Measurements from ENCODE around the gene ERRFI1.

Gene ERRFI1

GRCh38 chr1:8011923-8012858 is 13.9 kb downstream of the ERRFI1 start:
- TF ChIP-seq POLR2A (IDR thresholded peaks at IDR 0.05; ENCODE audit: extremely low read depth, insufficient read length) (no peak), CTCF (IDR thresholded peaks at IDR 0.05; ENCODE audit: low read depth, low read length) (no peak), MYC (IDR thresholded peaks at IDR 0.05; ENCODE audit: low read depth, low read length) (no peak), MAX (IDR thresholded peaks at IDR 0.05; ENCODE audit: low read depth, low read length) (no peak)
- no peak overlapping the region for H3K4me3 ChIP-seq (ENCODE audit: low read depth, low read length)
- DNase-seq (ENCODE audit: low read depth): no peak

GRCh38 chr1:8011016-8011415 is 15.1 kb downstream of the ERRFI1 start:
- DNase-seq (ENCODE audit: low read depth): no peak
- TF ChIP-seq POLR2A (IDR thresholded peaks at IDR 0.05; ENCODE audit: extremely low read depth, insufficient read length) (no peak), MAX (IDR thresholded peaks at IDR 0.05; ENCODE audit: low read depth, low read length) (no peak), CTCF (IDR thresholded peaks at IDR 0.05; ENCODE audit: low read depth, low read length) (no peak), MYC (IDR thresholded peaks at IDR 0.05; ENCODE audit: low read depth, low read length) (no peak)
- H3K4me3 ChIP-seq (ENCODE audit: low read depth, low read length): no peak overlapping the region

GRCh38 chr1:8010080-8010664 is 15.9 kb downstream of the ERRFI1 start:
- no peak for TF ChIP-seq CTCF (IDR thresholded peaks at IDR 0.05; ENCODE audit: low read depth, low read length)
- TF ChIP-seq POLR2A (IDR thresholded peaks at IDR 0.05; ENCODE audit: extremely low read depth, insufficient read length): no peak
- no peak for TF ChIP-seq MAX (IDR thresholded peaks at IDR 0.05; ENCODE audit: low read depth, low read length)
- TF ChIP-seq MYC (IDR thresholded peaks at IDR 0.05; ENCODE audit: low read depth, low read length): no peak
- no peak for DNase-seq (ENCODE audit: low read depth)
- no peak overlapping the region for H3K4me3 ChIP-seq (ENCODE audit: low read depth, low read length)

- H3K4me3 ChIP-seq (ENCODE audit: low read depth, low read length): no peak overlapping the region
- TF ChIP-seq MYC (IDR thresholded peaks at IDR 0.05; ENCODE audit: low read depth, low read length) (no peak), POLR2A (IDR thresholded peaks at IDR 0.05; ENCODE audit: extremely low read depth, insufficient read length) (no peak), MAX (IDR thresholded peaks at IDR 0.05; ENCODE audit: low read depth, low read length) (no peak), CTCF (IDR thresholded peaks at IDR 0.05; ENCODE audit: low read depth, low read length) (no peak)
- no peak for DNase-seq (ENCODE audit: low read depth)
Observed at GRCh38 chr1:8009043-8010002, 16.8 kb downstream of the ERRFI1 start.

Measured in NB4 (cell line).